SH-SY5Y (cell line): ENCODE data around the gene LRBA.

ENCODE experiments used
- GATA2 ChIP-seq: IDR thresholded peaks from 2 replicates; pipeline ENCODE4 v1.6.1; 2011; ENCODE audit warnings: mild to moderate bottlenecking, low read depth, low read length
- GATA3 ChIP-seq: IDR thresholded peaks from 2 replicates; pipeline ENCODE4 v1.6.1; 2011; ENCODE audit warnings: low read depth, mild to moderate bottlenecking, low read length, moderate library complexity

- TF ChIP-seq GATA3 = no peak
- TF ChIP-seq GATA2 = no peak
These were observed 20.4 kb downstream of the LRBA start for GRCh38 chr4:150994721-150995120.
